ENCODE measurements around the gene EMC6.
A peak's percentile ranks its signal among the peaks of the same experiment; 100 is the strongest.

EMC6 gene

GRCh38 chr17:3630781-3631180 lies 37.8 kb upstream of the EMC6 start:
- no peak overlapping the region for H3K27ac Mint-ChIP-seq
- peaks cover 6% of the 10 kb centered on the region for H3K4me1 Mint-ChIP-seq
- H3K9me3 Mint-ChIP-seq, result no peaks in the 10 kb centered on the region
- H3K27me3 Mint-ChIP-seq (ENCODE audit: low read depth), result no peaks in the 10 kb centered on the region
- peaks cover 42% of the 10 kb centered on the region for H3K36me3 Mint-ChIP-seq (ENCODE audit: low read depth)
- TF ChIP-seq, protein P1, sequence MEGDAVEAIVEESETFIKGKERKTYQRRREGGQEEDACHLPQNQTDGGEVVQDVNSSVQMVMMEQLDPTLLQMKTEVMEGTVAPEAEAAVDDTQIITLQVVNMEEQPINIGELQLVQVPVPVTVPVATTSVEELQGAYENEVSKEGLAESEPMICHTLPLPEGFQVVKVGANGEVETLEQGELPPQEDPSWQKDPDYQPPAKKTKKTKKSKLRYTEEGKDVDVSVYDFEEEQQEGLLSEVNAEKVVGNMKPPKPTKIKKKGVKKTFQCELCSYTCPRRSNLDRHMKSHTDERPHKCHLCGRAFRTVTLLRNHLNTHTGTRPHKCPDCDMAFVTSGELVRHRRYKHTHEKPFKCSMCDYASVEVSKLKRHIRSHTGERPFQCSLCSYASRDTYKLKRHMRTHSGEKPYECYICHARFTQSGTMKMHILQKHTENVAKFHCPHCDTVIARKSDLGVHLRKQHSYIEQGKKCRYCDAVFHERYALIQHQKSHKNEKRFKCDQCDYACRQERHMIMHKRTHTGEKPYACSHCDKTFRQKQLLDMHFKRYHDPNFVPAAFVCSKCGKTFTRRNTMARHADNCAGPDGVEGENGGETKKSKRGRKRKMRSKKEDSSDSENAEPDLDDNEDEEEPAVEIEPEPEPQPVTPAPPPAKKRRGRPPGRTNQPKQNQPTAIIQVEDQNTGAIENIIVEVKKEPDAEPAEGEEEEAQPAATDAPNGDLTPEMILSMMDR (IDR thresholded peaks at IDR 0.05; ENCODE audit: unreplicated experiment in 3 of 3), result no peak
- no peak overlapping the region for H3K4me3 Mint-ChIP-seq

GRCh38 chr17:3632287-3632686 lies 36.3 kb upstream of the EMC6 start:
- Mint-ChIP-seq H3K4me1 (peaks cover 10% of the 10 kb centered on the region), H3K27ac (no peak overlapping the region), H3K27me3 (ENCODE audit: low read depth) (peaks cover 2% of the 10 kb centered on the region), H3K36me3 (ENCODE audit: low read depth) (peaks cover 31% of the 10 kb centered on the region), H3K9me3 (no peaks in the 10 kb centered on the region), H3K4me3 (peak overlapping the region in 2 of 3 experiments; percentile 19 to 27)
- TF ChIP-seq, protein P1 (IDR thresholded peaks at IDR 0.05; ENCODE audit: unreplicated experiment in 3 of 3), result no peak

- Mint-ChIP-seq H3K27ac (peak overlapping the region in 2 of 3 experiments; percentile 69 to 95), H3K4me1 (peaks cover 22% of the 10 kb centered on the region), H3K9me3 (no peaks in the 10 kb centered on the region), H3K27me3 (ENCODE audit: low read depth) (peaks cover 3% of the 10 kb centered on the region), H3K36me3 (ENCODE audit: low read depth) (peaks cover 12% of the 10 kb centered on the region), H3K4me3 (peak overlapping the region; percentile 93 to 99 (median 98))
- TF ChIP-seq, protein P1 (IDR thresholded peaks at IDR 0.05; ENCODE audit: unreplicated experiment in 3 of 3), result no peak
Observed at GRCh38 chr17:3635474-3636153, 33.0 kb upstream of the EMC6 start.

GRCh38 chr17:3636154-3636907 lies 32.3 kb upstream of the EMC6 start, which contains the start of the genes CTNS and SHPK:
TSS of gene CTNS (plus strand) at chr17:3636760. CDS start at chr17:3640207, 3,447 bp downstream.
TSS of gene SHPK (minus strand) at chr17:3636250. CDS start at chr17:3636219, 31 bp downstream.
- H3K4me1 Mint-ChIP-seq, result peaks cover 22% of the 10 kb centered on the region
- peak within 1 kb of the TSS; percentile 93 to 99 (median 98) for H3K4me3 Mint-ChIP-seq
- H3K27me3 Mint-ChIP-seq (ENCODE audit: low read depth), result peaks cover 3% of the 10 kb centered on the region
- H3K27ac Mint-ChIP-seq, result peak within 1 kb of the TSS; percentile 99 to 100 (median 99)
- TF ChIP-seq, protein P1 (IDR thresholded peaks at IDR 0.05; ENCODE audit: unreplicated experiment in 3 of 3), result no peak
- no peaks in the 10 kb centered on the region for H3K9me3 Mint-ChIP-seq
- peaks cover 12% of the 10 kb centered on the region for H3K36me3 Mint-ChIP-seq (ENCODE audit: low read depth)

GRCh38 chr17:3636908-3637373 lies 31.7 kb upstream of the EMC6 start:
- peak overlapping the region; percentile 85 to 98 (median 93) for H3K4me3 Mint-ChIP-seq

More at GRCh38 chr17:3636908-3637373, 31.7 kb upstream of the EMC6 start:
- TF ChIP-seq, protein P1 (IDR thresholded peaks at IDR 0.05; ENCODE audit: unreplicated experiment in 3 of 3), result no peak
- Mint-ChIP-seq H3K27me3 (ENCODE audit: low read depth) (peaks cover 3% of the 10 kb centered on the region), H3K4me1 (peaks cover 22% of the 10 kb centered on the region), H3K36me3 (ENCODE audit: low read depth) (peaks cover 16% of the 10 kb centered on the region), H3K9me3 (no peaks in the 10 kb centered on the region), H3K27ac (peak overlapping the region; percentile 70 to 99 (median 71))
